OCI-LY7 (cell line): Measurements from ENCODE around the gene NEDD4. TPM values are rescaled to one million over a fixed set of nuclear protein-coding genes. Genes with fewer than 3 reads are reported as not detected.

Experiments used
- BruUV-seq: library from RNA; stranded (reverse); fragments of 400-500 nt; replicated peaks from 2 replicates; lab custom pipeline; 2021; lab: Mats Ljungman, UMichigan
- CTCF ChIA-PET: fragments of 300-600 bp; sonication (Branson Sonifier 250); formaldehyde crosslinking; loops from one replicate; lab custom pipeline; 2022; ENCODE audit warnings: antibody characterized with exemption; ENCODE audit not compliant: unreplicated experiment; lab: Charles Lee
- POLR2A ChIA-PET: fragments of 300-600 bp; sonication (Branson Sonifier 250); formaldehyde crosslinking; loops from one replicate; lab custom pipeline; 2022; ENCODE audit warnings: antibody characterized with exemption; lab: Charles Lee
- DNase-seq: peaks from one replicate; pipeline ENCODE4 v3.0.0-alpha.2; 2015; ENCODE audit warnings: low spot score
- H2AFZ ChIP-seq: fragments of 200-600 bp; sonication (generic), shearing (Covaris generic); 2 replicates; pipeline ENCODE4 v1.6.1; 2014; ENCODE audit warnings: mild to moderate bottlenecking, antibody characterized with exemption, low read length, moderate library complexity
- H3K27ac ChIP-seq: fragments of 200-600 bp; sonication (generic); 2 replicates; pipeline ENCODE4 v1.5.1; 2014; ENCODE audit warnings: mixed run types, low read depth, mild to moderate bottlenecking, moderate library complexity, low read length, inconsistent platforms; ENCODE audit not compliant: poor library complexity, severe bottlenecking
- H3K36me3 ChIP-seq: fragments of 200-600 bp; sonication (generic); 2 replicates; pipeline ENCODE4 v1.6.1; 2014; ENCODE audit warnings: mild to moderate bottlenecking, antibody characterized with exemption, low read length, moderate library complexity, mixed read lengths; ENCODE audit not compliant: insufficient read depth
- H3K4me1 ChIP-seq: fragments of 200-600 bp; sonication (generic); 2 replicates; pipeline ENCODE4 v1.5.1; 2014; ENCODE audit warnings: mild to moderate bottlenecking, low read length; ENCODE audit not compliant: insufficient read depth, poor library complexity, severe bottlenecking
- H3K4me2 ChIP-seq: fragments of 200-600 bp; sonication (generic); 2 replicates; pipeline ENCODE4 v1.6.1; 2014; ENCODE audit warnings: mild to moderate bottlenecking, low read length
- H3K4me3 ChIP-seq: fragments of 200-600 bp; sonication (generic); 2 replicates; pipeline ENCODE4 v1.5.1; 2014; ENCODE audit warnings: mild to moderate bottlenecking, low read depth, low read length; ENCODE audit not compliant: poor library complexity, severe bottlenecking
- H3K79me2 ChIP-seq: fragments of 200-600 bp; sonication (generic); 2 replicates; pipeline ENCODE4 v1.6.1; 2016; ENCODE audit warnings: low read depth, mild to moderate bottlenecking, low read length, moderate library complexity, mixed read lengths; ENCODE audit not compliant: insufficient read depth
- H3K9me2 ChIP-seq: fragments of 200-600 bp; sonication (generic); 2 replicates; pipeline ENCODE4 v1.6.1; 2016; ENCODE audit warnings: mild to moderate bottlenecking, low read length, mixed read lengths; ENCODE audit not compliant: insufficient read depth
- H3K9me3 ChIP-seq: fragments of 200-600 bp; sonication (generic); 2 replicates; pipeline ENCODE4 v1.6.1; 2014; ENCODE audit warnings: mild to moderate bottlenecking, mixed run types, low read length, mixed read lengths
- H4K20me1 ChIP-seq: fragments of 200-600 bp; sonication (generic); 2 replicates; pipeline ENCODE4 v1.6.1; 2014; ENCODE audit warnings: mild to moderate bottlenecking, antibody characterized with exemption, low read length, moderate library complexity, mixed read lengths; ENCODE audit not compliant: insufficient read depth
- EZH2phosphoT487 ChIP-seq: fragments of 200-600 bp; sonication (generic); IDR thresholded peaks from 2 replicates; pipeline ENCODE4 v1.6.1; 2018; ENCODE audit warnings: low read depth, borderline replicate concordance, mild to moderate bottlenecking, mixed run types, antibody characterized with exemption, low read length, moderate library complexity, mixed read lengths
- intact Hi-C: fragments of 100-400 bp; cut with micrococcal nuclease; formaldehyde crosslinking; loops from one replicate; pipeline ENCODE4 v1.10.0; 2022; ENCODE audit not compliant: unreplicated experiment
- total RNA-seq, 2 experiments: library from RNA; depleted of rRNA in 1 of 2; stranded (reverse); fragments of >200 nt in 1 of 2; shearing (Covaris generic) in 1 of 2; gene quantifications; 2 replicates each; pipeline ENCODE4 v1.2.3, GENCODE V29; 2014 to 2022
- TF ChIP-seq, protein P1 (sequence below): fragments of 200-600 bp; sonication (generic); conservative IDR thresholded peaks from 2 replicates; pipeline ENCODE4 v1.5.1; 2014; ENCODE audit warnings: mild to moderate bottlenecking, antibody characterized with exemption, low read length, moderate library complexity, mixed read lengths

Gene NEDD4
- total RNA-seq, 2 experiments from 2014 or later = 4.8 to 12.7 TPM

GRCh38 chr15:55912982-55913381, 80.4 kb downstream of the NEDD4 start:
- Histone ChIP-seq H4K20me1 (no peaks in the 10 kb centered on the region), H3K27ac (no peak overlapping the region), H3K9me2 (no peaks in the 10 kb centered on the region), H3K4me2 (no peak overlapping the region), H3K36me3 (no peaks in the 10 kb centered on the region), H3K79me2 (no peaks in the 10 kb centered on the region), H3K4me3 (no peak overlapping the region), H2AFZ (no peak overlapping the region), H3K4me1 (no peaks in the 10 kb centered on the region), H3K9me3 (no peaks in the 10 kb centered on the region)
- CTCF ChIA-PET = no interaction called here
- no peak for TF ChIP-seq EZH2phosphoT487
- TF ChIP-seq, protein P1, sequence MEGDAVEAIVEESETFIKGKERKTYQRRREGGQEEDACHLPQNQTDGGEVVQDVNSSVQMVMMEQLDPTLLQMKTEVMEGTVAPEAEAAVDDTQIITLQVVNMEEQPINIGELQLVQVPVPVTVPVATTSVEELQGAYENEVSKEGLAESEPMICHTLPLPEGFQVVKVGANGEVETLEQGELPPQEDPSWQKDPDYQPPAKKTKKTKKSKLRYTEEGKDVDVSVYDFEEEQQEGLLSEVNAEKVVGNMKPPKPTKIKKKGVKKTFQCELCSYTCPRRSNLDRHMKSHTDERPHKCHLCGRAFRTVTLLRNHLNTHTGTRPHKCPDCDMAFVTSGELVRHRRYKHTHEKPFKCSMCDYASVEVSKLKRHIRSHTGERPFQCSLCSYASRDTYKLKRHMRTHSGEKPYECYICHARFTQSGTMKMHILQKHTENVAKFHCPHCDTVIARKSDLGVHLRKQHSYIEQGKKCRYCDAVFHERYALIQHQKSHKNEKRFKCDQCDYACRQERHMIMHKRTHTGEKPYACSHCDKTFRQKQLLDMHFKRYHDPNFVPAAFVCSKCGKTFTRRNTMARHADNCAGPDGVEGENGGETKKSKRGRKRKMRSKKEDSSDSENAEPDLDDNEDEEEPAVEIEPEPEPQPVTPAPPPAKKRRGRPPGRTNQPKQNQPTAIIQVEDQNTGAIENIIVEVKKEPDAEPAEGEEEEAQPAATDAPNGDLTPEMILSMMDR = no peak
- BruUV-seq = no TSS peak
- POLR2A ChIA-PET = no interaction called here
- intact Hi-C loops = no loop called here
- no peak for DNase-seq

- CTCF ChIA-PET = no interaction called here
- no peaks in the 10 kb centered on the region for H4K20me1 ChIP-seq
- intact Hi-C loops = no loop called here
- no peak overlapping the region for H3K4me3 ChIP-seq
- H3K79me2 ChIP-seq = no peaks in the 10 kb centered on the region
- H3K9me3 ChIP-seq = no peaks in the 10 kb centered on the region
- no peak for DNase-seq
- TF ChIP-seq, protein P1 = no peak
- TF ChIP-seq EZH2phosphoT487 = no peak
- BruUV-seq = no TSS peak
- H3K4me1 ChIP-seq = no peaks in the 10 kb centered on the region
- H3K36me3 ChIP-seq = no peaks in the 10 kb centered on the region
- no peak overlapping the region for H2AFZ ChIP-seq
- no peaks in the 10 kb centered on the region for H3K9me2 ChIP-seq
- POLR2A ChIA-PET = interaction anchor here (0.5 kb wide), 1 partner anchor 30 kb away, joined by 3 read pairs; no protein-coding TSS in a partner anchor
- no peak overlapping the region for H3K4me2 ChIP-seq
- no peak overlapping the region for H3K27ac ChIP-seq
These were observed 84.2 kb downstream of the NEDD4 start for GRCh38 chr15:55909036-55909811.

GRCh38 chr15:55907797-55908196, 85.6 kb downstream of the NEDD4 start:
- Histone ChIP-seq H3K9me3 (no peaks in the 10 kb centered on the region), H3K27ac (no peak overlapping the region), H3K9me2 (no peaks in the 10 kb centered on the region), H3K36me3 (no peaks in the 10 kb centered on the region), H3K79me2 (no peaks in the 10 kb centered on the region), H3K4me2 (no peak overlapping the region), H3K4me3 (no peak overlapping the region), H2AFZ (no peak overlapping the region), H3K4me1 (no peaks in the 10 kb centered on the region), H4K20me1 (no peaks in the 10 kb centered on the region)
- no TSS peak for BruUV-seq
- CTCF ChIA-PET = no interaction called here
- no peak for DNase-seq
- TF ChIP-seq EZH2phosphoT487 = no peak
- TF ChIP-seq, protein P1 = no peak
- POLR2A ChIA-PET = no interaction called here
- intact Hi-C loops = no loop called here
